Measurements from ENCODE around the gene TSLP.

- no peak for TF ChIP-seq CTCF (IDR thresholded peaks at IDR 0.05; ENCODE audit: low read depth, low read length)
- no peak for TF ChIP-seq POLR2A (IDR thresholded peaks at IDR 0.05; ENCODE audit: extremely low read depth, insufficient read length)
- no peak for TF ChIP-seq MYC (IDR thresholded peaks at IDR 0.05; ENCODE audit: low read depth, low read length)
- TF ChIP-seq MAX (IDR thresholded peaks at IDR 0.05; ENCODE audit: low read depth, low read length) = no peak
Measured at GRCh38 chr5:111060169-111060568, 11.3 kb upstream of the TSLP start.

All from NB4 (cell line).